ENCODE measurements around the gene DGCR2.
"Not testable (repeated sequence)": the region's sequence is repeated elsewhere in the genome, so short reads cannot be mapped to it uniquely, and the experiment has no call there.

The DGCR2 gene

DNA sequence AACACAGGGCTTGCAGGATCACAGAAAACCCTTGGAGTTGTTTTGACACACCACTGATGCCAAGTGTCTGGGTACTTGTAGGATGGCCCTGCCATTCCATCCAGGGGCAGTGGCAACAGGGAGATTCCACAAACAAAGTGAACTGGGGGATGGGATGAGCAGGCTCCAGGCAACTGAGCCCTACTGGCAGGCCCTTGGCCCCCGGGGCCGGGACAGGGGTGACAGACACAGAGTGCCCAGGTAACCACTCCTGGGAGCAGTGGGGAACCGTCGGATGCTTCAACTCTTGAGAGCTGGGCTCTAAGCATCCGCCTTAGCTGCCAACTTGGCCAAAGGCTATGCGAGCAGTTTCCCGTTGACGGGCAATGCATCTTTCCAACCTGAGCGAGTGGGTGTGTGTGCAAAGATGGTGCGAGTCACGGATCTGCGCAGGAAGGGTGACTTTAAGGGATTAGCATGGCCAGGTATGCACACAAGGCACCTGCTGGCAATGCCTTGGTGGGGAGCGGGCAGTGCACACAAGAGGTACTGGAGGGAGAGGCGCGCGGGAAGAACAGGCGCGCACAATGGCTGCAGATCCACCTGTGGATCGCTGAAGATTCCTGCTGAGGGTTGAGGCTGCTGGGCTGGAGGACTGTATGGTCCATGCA, 103.1 kb downstream of the DGCR2 start:
- TF ChIP-seq, protein P1, sequence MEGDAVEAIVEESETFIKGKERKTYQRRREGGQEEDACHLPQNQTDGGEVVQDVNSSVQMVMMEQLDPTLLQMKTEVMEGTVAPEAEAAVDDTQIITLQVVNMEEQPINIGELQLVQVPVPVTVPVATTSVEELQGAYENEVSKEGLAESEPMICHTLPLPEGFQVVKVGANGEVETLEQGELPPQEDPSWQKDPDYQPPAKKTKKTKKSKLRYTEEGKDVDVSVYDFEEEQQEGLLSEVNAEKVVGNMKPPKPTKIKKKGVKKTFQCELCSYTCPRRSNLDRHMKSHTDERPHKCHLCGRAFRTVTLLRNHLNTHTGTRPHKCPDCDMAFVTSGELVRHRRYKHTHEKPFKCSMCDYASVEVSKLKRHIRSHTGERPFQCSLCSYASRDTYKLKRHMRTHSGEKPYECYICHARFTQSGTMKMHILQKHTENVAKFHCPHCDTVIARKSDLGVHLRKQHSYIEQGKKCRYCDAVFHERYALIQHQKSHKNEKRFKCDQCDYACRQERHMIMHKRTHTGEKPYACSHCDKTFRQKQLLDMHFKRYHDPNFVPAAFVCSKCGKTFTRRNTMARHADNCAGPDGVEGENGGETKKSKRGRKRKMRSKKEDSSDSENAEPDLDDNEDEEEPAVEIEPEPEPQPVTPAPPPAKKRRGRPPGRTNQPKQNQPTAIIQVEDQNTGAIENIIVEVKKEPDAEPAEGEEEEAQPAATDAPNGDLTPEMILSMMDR (IDR thresholded peaks at IDR 0.05; ENCODE audit: insufficient read depth, low read length, poor library complexity, severe bottlenecking), result no peak
- H3K4me3 ChIP-seq (replicated peaks; ENCODE audit: low read depth, low read length), result no peak overlapping the region
- no peak for DNase-seq (ENCODE audit: extremely low read depth, insufficient read length)
- peaks cover 1% of the 10 kb centered on the region for H3K27me3 ChIP-seq (replicated peaks; ENCODE audit: control insufficient read depth, insufficient read depth, low read length)
- H3K36me3 ChIP-seq (ENCODE audit: control insufficient read depth, insufficient read depth, low read length), result no peaks in the 10 kb centered on the region

DNA sequence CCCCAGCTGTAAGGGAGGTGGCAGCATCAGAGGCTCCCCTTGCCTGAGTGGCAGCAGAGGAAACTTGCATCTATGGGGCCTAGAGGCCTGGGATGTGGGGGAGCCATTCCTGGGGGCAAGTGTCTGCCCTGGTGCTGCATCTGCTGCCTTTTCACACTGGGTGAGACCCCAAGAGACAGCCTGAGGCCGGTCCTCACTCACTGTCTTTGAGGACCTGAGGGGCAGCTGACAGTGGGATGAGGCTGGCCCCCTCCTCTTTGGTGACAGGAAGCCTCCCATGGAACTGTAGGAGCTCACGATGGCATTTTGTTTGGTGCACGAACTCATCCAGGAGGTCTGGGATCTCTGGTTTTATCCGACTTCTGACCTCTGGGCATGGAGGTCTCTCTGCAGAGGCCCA, 104.0 kb downstream of the DGCR2 start:
- Histone ChIP-seq H3K36me3 (ENCODE audit: control insufficient read depth, insufficient read depth, low read length) (no peaks in the 10 kb centered on the region), H3K27me3 (replicated peaks; ENCODE audit: control insufficient read depth, insufficient read depth, low read length) (peaks cover 1% of the 10 kb centered on the region)
- TF ChIP-seq, protein P1 (IDR thresholded peaks at IDR 0.05; ENCODE audit: insufficient read depth, low read length, poor library complexity, severe bottlenecking), result no peak

DNA sequence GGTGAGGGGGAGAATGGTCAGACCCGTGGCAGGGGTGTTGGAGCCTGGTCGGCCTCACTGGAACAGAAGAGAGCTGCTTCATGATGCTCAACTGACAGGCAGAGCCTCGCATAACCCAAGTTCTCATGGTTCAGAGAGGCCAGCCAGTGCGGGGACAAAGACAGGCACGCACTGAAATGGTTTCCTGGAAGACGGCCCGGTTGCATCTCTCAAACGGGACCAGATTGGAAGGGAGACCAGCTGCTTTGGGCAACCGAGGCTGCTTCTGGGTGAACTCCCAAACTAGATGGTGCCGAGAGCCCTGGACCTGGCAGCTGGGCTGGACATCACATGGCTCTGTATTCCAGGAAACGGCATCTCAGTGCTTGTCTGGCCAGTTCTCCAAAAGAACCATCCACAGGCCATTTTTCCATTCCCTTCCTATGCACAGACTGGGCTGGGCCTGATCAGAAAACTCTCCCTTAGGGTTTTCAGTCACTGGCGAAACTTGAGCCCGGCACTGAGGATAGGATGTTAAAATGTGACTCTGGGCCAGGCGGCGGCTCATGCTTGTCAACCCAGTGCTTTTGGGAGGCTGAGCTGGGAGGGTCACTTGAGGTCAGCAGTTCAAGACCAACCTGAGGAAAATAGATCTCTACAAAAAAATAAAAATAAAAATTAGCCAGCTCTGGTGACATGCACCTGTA, 106.0 kb downstream of the DGCR2 start:
- Histone ChIP-seq H3K36me3 (ENCODE audit: control insufficient read depth, insufficient read depth, low read length) (no peaks in the 10 kb centered on the region), H3K27me3 (replicated peaks; ENCODE audit: control insufficient read depth, insufficient read depth, low read length) (peaks cover 1% of the 10 kb centered on the region), H3K4me3 (replicated peaks; ENCODE audit: low read depth, low read length) (no peak overlapping the region)
- TF ChIP-seq, protein P1 (IDR thresholded peaks at IDR 0.05; ENCODE audit: insufficient read depth, low read length, poor library complexity, severe bottlenecking), result no peak
- no peak for DNase-seq (ENCODE audit: extremely low read depth, insufficient read length)

More for the DNA sequence above, 104.0 kb downstream of the DGCR2 start:
- H3K4me3 ChIP-seq (replicated peaks; ENCODE audit: low read depth, low read length), result no peak overlapping the region
- no peak for DNase-seq (ENCODE audit: extremely low read depth, insufficient read length)

DNA sequence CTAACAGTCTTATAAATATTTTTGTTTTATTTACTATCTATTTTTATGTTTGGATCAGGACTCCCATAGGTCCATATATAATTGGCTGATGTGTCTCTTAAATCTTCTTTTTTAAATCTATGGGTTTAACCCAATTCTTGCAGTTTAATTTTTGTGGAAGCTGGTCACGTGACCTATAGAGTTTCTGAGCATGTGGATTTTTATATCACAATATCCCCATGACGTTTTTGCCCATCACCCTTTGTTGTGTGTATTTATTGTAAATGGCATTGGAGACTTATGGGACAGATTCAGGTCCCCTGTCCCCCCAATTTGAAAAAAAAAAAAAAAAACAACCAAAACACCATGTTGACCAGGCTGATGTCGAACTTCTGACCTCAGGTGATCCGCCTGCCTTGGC, 107.3 kb downstream of the DGCR2 start:
- TF ChIP-seq, protein P1 (IDR thresholded peaks at IDR 0.05; ENCODE audit: insufficient read depth, low read length, poor library complexity, severe bottlenecking), result no peak
- H3K27me3 ChIP-seq (replicated peaks; ENCODE audit: control insufficient read depth, insufficient read depth, low read length), result peaks cover 1% of the 10 kb centered on the region
- DNase-seq (ENCODE audit: extremely low read depth, insufficient read length), result no peak

DNA sequence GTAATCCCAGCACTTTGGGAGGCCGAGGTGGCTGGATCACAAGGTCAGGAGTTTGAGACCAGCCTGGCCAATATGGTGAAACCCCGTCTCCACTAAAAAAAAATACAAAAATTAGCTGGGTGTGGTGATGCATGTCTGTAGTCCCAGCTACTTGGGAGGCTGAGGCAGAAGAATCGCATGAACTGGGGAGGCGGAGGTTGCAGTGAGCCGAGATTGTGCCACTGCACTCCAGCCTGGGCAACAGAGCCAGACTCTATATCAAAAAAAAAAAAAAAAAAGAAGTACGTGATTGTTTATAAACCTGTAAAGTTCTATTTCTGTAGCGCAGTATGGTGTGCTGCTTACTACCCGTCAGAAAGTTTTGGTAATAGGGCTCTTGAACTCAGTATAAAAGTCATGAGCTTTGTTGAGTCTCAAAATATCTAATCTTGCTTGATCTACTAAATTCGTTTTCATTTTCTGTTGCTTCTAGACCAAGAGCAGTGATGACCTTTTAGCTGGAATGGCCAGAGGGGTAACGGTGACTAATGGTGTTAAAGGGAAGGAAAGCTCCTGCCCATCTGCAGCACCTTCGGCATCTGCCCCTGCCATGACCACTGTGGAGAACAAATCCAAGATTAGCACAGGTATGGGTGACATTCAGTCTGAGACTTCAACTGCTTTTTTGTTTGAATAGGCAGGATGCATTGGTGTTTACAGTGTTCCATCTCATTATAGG, 108.2 kb downstream of the DGCR2 start:
- DNase-seq (ENCODE audit: extremely low read depth, insufficient read length); H3K36me3 ChIP-seq (ENCODE audit: control insufficient read depth, insufficient read depth, low read length); H3K4me3 ChIP-seq (replicated peaks; ENCODE audit: low read depth, low read length); H3K27me3 ChIP-seq (replicated peaks; ENCODE audit: control insufficient read depth, insufficient read depth, low read length): not testable (repeated sequence)

More for the DNA sequence above, 107.3 kb downstream of the DGCR2 start:
- H3K4me3 ChIP-seq (replicated peaks; ENCODE audit: low read depth, low read length), result no peak overlapping the region
- no peaks in the 10 kb centered on the region for H3K36me3 ChIP-seq (ENCODE audit: control insufficient read depth, insufficient read depth, low read length)

DNA sequence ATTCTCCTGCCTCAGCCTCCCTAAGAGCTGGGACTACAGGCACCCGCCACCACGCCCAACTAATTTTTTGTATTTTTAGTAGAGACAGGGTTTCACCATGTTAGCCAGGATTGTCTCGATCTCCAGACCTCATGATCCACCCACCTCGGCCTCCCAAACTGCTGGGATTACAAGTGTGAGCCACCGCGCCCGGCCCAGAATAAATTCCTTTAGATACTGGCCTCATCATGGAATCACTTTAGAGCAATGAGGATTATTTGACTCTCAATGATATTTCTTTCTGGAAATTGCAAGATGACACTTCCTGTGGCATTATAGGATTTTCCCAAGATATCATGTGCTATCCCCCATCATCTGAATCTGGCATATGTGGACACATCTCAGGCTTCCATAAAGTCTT, 108.8 kb downstream of the DGCR2 start:
- H3K27me3 ChIP-seq (replicated peaks; ENCODE audit: control insufficient read depth, insufficient read depth, low read length); H3K36me3 ChIP-seq (ENCODE audit: control insufficient read depth, insufficient read depth, low read length); DNase-seq (ENCODE audit: extremely low read depth, insufficient read length); H3K4me3 ChIP-seq (replicated peaks; ENCODE audit: low read depth, low read length): not testable (repeated sequence)

Measured in GM06990 (cell line).